Occipital lobe (tissue), 2 donors: Measurements from ENCODE around the gene DOCK7. TPM values are rescaled to one million over a fixed set of nuclear protein-coding genes. Genes with fewer than 3 reads are reported as not detected.
"Not testable (repeated sequence)": the region's sequence is repeated elsewhere in the genome, so short reads cannot be mapped to it uniquely, and the experiment has no call there.

ENCODE experiments used
- DNase-seq: peaks from one replicate; lab custom pipeline; 2025; lab: John Stamatoyannopoulos, UW
- total RNA-seq: library from RNA; depleted of rRNA; stranded (reverse); fragments of >200 nt; gene quantifications from one replicate; pipeline ENCODE4 v1.2.3, GENCODE V29; 2014

The DOCK7 gene
- total RNA-seq, result 224 TPM

- DNase-seq, result peak; percentile 76
These were observed at the start of gene DOCK7 for GRCh38 chr1:62687903-62688686. Gene DOCK7 (minus strand): TSS chr1:62688386. CDS start chr1:62688264, 122 bp downstream.

- no peak for DNase-seq
These were observed 47.4 kb upstream of the DOCK7 start for GRCh38 chr1:62735491-62736171.

- no peak for DNase-seq
These were observed 44.1 kb upstream of the DOCK7 start for GRCh38 chr1:62732331-62732730.

GRCh38 chr1:62728963-62729362, 40.8 kb upstream of the DOCK7 start:
- DNase-seq, result no peak

- DNase-seq, result no peak
These were observed 39.6 kb upstream of the DOCK7 start for GRCh38 chr1:62727656-62728407.

- DNase-seq, result no peak
These were observed 37.8 kb upstream of the DOCK7 start for GRCh38 chr1:62726011-62726442.

GRCh38 chr1:62725255-62725654, 37.1 kb upstream of the DOCK7 start:
- no peak for DNase-seq

- no peak for DNase-seq
These were observed 36.2 kb upstream of the DOCK7 start for GRCh38 chr1:62724430-62724829.

GRCh38 chr1:62723883-62724282, 35.7 kb upstream of the DOCK7 start:
- DNase-seq, result no peak

GRCh38 chr1:62722796-62723195, 34.6 kb upstream of the DOCK7 start:
- no peak for DNase-seq

- DNase-seq, result no peak
These were observed 32.9 kb upstream of the DOCK7 start for GRCh38 chr1:62720946-62721554.

- not testable (repeated sequence) for DNase-seq
These were observed 30.2 kb upstream of the DOCK7 start for GRCh38 chr1:62718400-62718799.

GRCh38 chr1:62717483-62717882, 29.3 kb upstream of the DOCK7 start:
- DNase-seq, result no peak

GRCh38 chr1:62716397-62716796, 28.2 kb upstream of the DOCK7 start:
- no peak for DNase-seq

GRCh38 chr1:62712336-62713243, 24.4 kb upstream of the DOCK7 start:
- no peak for DNase-seq

GRCh38 chr1:62707744-62708120, 19.5 kb upstream of the DOCK7 start:
- DNase-seq, result no peak

- DNase-seq, result no peak
These were observed 19.0 kb upstream of the DOCK7 start for GRCh38 chr1:62706985-62707743.

GRCh38 chr1:62698161-62698560, 10.0 kb upstream of the DOCK7 start:
- DNase-seq, result not testable (repeated sequence)

GRCh38 chr1:62694479-62694878, 6.3 kb upstream of the DOCK7 start:
- DNase-seq, result not testable (repeated sequence)

GRCh38 chr1:62693123-62693522, 4.9 kb upstream of the DOCK7 start:
- no peak for DNase-seq
